Caki2 (cell line): ENCODE measurements around the gene DEFB125. TPM values are rescaled to one million over a fixed set of nuclear protein-coding genes. Genes with fewer than 3 reads are reported as not detected.
"Not testable (repeated sequence)": the region's sequence is repeated elsewhere in the genome, so short reads cannot be mapped to it uniquely, and the experiment has no call there.

Source experiments
- DNase-seq: peaks from one replicate; pipeline ENCODE4 v3.0.0-alpha.2; 2015; ENCODE audit warnings: low read depth
- in situ Hi-C: cut with HindIII; loops from 2 replicates; pipeline ENCODE4 v1.10.0; 2016; ENCODE audit warnings: low sequenced_read_pairs, low pct_unique_long_range_greater_than_20kb, mixed read lengths
- total RNA-seq: library from RNA; depleted of rRNA; stranded (reverse); fragments of >200 nt; shearing (Covaris generic); gene quantifications from 2 replicates; pipeline ENCODE4 v1.2.3, GENCODE V29; 2014; ENCODE audit warnings: low replicate concordance; rRNA removed

The DEFB125 gene, protein sequence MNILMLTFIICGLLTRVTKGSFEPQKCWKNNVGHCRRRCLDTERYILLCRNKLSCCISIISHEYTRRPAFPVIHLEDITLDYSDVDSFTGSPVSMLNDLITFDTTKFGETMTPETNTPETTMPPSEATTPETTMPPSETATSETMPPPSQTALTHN
- not detected in 2 replicates for total RNA-seq

DNA sequence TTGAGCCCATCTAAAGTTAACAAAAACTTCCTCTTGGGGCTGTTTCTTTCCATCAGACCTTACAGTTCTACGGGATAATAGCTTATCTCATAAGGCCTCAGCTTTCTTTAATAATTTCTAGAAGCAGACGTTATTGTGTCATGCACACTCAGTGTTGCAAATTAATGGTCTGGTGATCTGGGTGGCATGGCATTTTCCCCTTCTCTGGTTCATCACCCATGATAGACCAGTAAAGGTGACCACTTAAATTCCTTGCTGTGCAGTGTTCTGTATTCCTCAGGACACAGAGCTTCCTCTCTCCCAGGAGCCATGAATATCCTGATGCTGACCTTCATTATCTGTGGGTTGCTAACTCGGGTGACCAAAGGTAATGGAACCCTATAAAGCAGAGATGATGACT lies at the start of gene DEFB125:
TSS of gene DEFB125 (plus strand) at position 272 of the 400 bp plus-strand sequence. CDS start at position 310, 38 bp downstream.
- in situ Hi-C loops, result no loop called here
- peak; percentile 13 for DNase-seq

DNA sequence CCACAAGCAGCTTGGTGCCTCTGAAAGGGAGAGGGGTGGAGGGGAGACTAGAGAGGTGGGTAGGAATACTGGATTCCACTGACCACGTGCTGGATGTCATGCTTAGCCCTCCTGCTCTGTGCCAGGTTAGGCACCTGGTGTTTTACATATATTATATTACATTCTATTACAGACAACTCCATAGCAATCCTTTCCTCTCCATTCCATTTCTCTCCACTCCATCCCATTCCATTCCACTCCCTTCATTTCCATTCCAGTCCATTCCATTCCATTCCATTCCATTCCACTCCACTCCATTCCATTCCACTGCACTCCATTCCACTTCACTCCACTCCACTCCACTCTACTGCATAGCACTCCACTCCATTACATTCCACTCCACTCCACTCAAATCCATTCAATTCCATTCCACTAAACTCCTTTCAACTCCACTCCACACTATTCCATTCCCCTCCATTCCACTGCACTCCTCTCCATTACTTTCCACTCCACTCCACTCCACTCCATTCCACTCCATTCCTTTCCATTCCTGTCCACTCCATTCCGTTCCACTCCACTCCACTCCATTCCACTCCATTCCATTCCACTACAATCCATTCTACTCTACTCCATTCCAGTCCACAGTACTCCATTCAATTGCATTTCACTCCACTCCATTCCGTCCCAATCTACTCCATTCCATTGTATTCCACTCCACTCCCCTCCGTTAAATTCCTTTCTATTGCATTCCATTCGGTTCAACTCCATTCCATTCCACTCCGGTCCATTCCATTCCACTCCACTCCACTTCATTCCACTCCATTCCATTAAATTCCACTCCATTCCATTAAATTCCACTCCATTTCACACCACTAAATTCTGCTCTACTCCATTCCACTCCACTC lies 27.2 kb upstream of the DEFB125 start:
- DNase-seq, result no peak
- in situ Hi-C loops, result no loop called here

DNA sequence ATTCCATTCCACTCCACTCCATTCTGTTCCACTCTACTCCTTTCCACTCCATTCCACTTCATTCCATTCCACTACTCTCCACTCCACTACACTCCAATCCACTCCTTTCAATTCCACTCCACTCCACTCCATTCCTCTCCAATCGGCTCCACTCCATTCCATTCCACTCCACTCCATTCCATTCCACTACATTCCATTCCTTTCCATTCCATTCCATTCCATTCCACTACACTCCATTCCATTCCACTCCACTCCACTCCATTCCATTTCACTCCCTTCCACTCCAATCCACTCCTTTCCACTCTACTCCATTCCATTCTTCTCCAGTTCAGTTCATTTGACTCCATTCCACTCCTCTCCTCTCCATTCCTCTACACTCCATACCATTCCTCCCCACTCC lies 26.2 kb upstream of the DEFB125 start:
- DNase-seq, result no peak
- in situ Hi-C loops, result no loop called here

DNA sequence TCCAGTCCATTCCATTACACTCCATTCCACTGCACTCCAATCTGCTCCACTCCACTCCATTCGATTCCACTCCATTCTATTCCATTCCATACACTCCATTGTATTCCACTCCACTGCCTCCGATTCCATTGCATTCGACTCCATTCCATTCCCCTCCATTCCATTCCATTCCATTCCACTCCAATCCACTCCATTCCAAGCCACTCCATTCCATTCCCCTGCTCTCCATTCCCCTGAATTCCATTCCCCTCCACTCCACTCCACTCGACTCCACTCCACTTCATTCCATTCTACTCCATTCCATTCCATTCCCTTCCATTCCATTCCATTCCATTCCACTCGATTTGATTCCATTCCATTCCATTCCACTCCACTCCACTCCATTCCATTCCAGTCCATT lies 25.7 kb upstream of the DEFB125 start:
- in situ Hi-C loops, result no loop called here

DNA sequence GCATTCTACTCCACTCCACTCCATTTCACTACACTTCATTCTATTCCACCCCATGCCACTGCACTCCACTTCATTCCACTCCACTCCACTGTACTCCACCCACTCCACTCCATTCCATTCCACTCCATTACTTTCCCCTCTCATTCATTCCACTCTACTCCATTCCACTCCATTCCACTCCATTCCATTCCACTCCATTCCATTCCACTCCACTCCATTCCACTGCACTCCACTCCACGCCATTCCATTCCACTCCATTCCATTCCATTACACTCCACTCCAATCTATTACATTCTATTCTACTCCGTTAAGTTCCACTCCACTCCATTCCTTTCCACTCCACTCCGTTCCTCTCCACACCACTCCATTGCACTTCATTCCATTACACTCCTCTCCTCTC lies 25.0 kb upstream of the DEFB125 start:
- in situ Hi-C loops, result no loop called here
- no peak for DNase-seq

More for the DNA sequence above, 25.7 kb upstream of the DEFB125 start:
- no peak for DNase-seq

DNA sequence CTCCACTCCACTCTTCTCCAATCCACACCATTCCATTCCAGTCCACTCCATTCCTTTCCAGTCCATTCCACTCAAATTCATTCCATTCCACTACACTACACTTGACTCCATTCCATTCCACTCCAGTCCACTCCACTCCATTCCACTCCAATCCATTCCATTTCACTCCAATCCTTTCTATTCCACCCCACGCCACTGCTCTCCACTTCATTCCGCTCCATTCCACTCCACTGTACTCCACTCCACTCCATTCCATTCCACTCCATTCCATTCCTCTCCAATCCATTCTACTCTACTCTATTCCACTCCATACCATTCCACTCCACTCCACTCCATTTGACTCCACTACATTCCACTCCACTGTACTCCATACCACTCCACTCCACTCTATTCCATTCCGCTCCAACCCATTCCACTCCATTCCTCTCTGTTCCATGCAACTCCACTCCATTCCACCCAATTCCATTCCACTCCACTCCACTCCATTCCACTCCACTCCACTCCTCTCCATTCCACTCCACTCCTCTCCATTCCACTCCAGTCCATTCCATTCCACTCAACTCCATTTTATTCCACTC lies 23.4 kb upstream of the DEFB125 start:
- no peak for DNase-seq
- in situ Hi-C loops, result no loop called here

DNA sequence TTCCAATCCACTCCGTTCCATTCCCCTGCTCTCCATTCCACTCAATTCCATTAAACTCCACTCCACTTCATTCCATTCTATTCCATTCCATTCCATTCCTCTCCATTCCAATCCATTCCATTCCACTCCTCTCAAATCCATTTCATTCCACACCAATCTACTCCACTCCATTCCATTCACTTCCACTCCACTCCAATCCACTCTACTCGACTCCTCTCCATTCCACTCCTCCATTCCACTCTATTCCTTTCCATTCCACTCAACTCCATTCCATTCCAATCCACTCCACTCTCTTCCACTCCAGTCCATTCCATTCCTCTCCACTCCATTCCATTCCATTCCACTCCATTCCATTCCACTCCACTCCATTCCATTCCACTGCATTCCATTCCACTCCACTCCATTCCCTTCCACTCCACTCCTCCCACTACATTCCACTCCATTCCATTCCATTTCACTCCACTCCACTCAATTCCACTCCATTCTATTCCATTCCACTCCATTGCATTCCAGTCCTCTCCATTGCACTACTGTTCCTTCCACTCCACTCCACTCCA lies 22.6 kb upstream of the DEFB125 start:
- in situ Hi-C loops, result no loop called here
- no peak for DNase-seq

DNA sequence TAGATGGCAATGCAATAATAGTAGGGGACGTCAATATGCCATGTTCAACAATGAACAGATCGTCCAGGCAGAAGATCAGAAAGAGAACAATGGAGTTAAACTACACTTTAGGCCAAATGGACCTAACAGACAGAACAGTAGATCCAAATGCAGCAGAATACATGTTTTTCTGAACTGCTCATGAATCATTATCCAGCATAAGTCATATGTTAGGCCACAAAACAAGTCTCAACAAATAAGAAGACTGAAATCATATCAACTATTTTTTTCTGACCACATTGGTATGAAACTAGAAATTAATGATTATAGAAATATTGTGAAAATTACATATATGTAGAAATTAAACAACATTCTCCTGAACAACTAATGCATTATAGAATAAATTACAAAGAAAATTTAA lies 10.2 kb upstream of the DEFB125 start:
- in situ Hi-C loops, result no loop called here
- DNase-seq, result no peak

DNA sequence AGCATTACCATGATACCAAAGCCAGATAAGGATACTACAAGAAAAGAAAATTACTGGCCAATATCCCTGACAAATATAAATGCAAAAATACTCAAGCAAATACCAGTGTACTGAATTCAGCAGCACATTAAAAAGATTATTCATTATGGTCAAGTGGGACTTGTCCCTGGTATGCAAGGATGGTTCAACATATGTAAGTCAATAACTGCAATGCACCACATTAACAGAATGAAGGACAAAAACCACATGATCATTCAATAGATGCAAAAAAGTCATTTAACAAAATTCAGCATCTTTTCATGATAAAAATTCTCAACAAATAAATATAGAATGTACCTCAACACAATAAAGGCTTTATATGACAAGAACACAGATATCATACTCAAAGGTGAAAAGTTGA lies 9.1 kb upstream of the DEFB125 start:
- DNase-seq, result no peak
- in situ Hi-C loops, result no loop called here

DNA sequence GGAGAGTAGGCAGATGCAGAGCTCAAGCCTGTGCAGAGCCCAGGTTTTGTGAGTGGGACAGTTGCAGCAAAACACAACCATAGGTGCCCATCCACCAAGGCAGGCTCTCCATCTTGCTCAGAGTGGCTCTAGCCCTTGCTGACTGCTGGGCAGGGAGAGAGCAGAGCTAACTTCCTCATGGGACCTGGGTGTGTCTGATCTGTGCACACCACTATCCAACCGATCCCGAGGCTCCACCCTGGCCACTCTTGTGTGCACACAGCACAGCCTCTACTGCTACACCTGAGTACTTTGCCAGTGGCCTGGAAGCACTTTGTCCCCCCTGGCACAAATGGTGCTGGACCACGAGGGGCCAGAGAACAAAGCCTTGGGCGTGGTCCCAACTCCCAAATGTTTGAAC lies 7.9 kb upstream of the DEFB125 start:
- no peak for DNase-seq
- in situ Hi-C loops, result no loop called here

DNA sequence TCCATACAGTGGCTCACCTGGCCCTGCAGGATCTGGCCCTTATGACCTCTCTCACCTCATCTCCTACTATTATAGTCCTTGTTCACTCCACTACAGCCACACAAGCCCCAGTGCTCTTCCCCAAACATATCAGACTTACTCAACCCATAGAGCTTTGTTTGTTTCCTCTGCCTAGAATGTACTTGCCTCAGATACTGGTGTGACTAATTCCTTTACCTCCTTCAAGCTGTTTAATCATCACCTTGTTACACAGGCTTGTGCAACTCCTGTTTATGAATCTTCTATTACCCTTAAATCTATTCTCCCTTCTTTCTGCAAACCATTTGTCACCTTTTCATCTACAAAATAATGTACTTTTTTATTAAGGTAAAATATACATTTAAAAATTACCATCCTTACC lies 3.2 kb downstream of the DEFB125 start:
- in situ Hi-C loops, result no loop called here
- DNase-seq, result peak; percentile 35

DNA sequence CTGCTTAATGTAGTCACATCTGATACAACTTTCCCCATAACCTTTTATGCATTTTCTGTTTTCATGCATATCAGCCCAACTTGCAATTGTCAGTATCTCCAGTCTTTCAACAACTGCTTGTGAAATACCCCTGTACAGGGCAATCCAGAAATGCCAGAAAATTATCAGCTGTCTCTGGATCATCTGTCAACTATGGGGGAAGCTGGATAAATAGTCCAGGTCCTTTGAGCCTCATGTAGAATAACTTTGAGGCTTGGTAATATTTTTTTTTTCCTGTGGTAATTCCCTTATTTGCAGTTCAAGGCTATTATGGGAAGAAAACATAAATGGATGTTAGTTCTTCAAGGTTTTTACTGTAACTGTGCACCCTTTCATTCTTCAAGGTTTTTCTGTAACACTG lies 6.2 kb downstream of the DEFB125 start:
- no peak for DNase-seq
- in situ Hi-C loops, result no loop called here

DNA sequence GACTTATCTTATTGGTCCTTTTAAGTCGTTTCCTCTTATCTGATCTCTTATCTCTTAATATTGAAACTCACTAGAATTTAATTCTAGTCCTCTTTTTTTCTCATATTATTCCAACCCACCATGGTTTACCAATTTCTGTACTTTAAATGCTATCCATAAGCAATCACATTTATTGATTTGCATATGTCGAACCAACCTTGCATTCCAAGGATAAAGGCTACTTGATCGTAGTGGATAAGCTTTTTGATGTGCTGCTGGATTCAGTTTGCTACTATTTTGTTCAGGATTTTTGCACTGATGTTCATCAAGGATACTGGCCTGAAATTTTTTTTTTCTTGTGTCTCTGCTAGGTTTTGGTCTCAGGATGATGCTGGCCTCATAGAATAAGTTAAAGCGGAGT lies 7.7 kb downstream of the DEFB125 start:
- in situ Hi-C loops, result no loop called here
- no peak for DNase-seq

DNA sequence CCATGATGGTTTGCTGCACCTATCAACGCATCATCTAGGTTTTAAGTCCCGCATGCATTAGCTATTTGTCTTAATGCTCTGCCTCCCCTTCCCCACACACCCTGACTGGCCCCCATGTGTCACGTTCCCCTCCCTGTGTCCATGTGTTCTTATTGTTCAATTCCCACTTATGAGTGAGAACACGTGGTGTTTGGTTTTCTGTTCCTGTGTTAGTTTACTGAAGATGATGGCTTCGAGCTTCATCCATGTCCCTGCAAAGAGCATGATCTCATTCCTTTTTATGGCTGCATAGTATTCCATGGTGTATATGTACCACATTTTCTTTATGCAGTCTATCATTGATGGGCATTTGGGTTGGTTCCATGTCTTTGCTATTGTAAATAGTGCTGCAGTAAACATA lies 10.2 kb downstream of the DEFB125 start:
- DNase-seq, in situ Hi-C loops: not testable (repeated sequence)

DNA sequence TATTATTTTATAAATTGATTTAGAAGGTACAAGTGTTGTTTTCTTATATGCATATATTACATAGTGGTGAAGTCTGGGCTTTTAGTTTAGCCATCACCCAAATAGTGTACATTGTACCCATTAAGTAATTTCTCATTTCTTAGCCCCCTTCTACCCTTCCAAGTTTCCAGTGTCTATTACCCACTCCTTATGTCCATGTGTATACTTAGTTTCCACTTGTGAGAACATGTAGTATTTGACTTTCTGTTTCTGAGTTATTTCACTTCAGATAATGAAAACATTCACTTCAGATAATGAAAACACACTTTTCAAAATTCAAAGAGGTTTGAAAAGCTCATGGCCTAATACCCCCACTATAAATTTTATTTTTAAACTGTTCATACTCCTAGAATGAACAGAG lies 14.5 kb downstream of the DEFB125 start:
- in situ Hi-C loops, result no loop called here
- no peak for DNase-seq

DNA sequence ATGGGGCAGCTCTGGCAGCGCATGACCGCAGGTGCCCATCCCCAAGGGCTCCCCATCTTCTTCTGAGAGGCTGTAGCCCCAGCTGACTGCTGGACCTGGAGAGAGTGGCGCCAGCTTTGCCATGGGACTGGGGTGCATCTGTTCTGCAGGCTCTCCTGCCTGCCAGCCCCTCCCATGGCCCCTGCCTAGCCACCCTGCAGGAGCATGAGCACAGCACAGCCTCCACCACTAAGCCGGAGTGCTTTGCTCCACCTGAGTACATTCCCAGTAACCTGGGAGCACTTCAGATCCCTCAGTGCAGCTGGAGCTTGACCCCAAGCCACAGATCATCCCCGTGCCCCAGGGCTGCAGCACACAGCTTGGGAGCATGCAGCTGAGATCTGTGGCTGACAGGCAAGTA lies 16.0 kb downstream of the DEFB125 start:
- no peak for DNase-seq
- in situ Hi-C loops, result no loop called here

DNA sequence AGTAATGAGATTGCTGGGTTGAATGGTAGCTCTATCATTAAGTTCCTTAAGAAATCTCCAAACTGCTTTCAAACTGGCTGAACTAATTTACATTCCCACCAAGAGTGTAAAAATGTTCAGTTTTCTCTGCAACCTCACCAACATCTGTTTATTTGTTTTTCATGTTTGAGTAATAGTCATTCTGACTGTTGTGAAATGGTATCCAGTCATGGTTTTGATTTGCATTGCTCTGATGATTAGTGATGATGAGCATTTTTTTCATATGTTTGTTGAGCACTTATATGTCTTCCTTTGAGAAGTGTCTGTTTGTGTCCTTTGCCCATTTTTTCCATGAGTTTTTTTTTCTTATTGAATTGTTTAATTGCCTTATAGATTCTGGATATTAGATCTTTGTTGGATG lies 24.9 kb downstream of the DEFB125 start:
- no peak for DNase-seq
- in situ Hi-C loops, result no loop called here

DNA sequence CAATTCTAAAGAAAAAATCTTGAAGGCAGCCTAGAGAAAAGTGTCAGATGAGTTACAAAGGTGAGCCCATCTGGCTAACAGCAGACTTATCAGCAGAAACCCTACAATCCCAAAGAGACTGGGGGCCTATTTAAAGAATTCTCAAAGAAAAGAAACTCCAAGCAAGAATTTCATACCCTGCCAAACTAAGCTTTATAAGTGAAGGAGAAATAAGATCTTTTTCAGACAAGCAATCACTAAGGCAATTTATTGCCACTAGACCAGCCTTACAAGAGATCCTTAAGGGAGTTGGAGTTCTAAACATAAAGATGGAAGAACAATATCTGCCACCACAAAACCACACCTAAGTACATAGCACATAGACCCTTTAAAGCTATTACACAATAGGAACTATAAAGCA lies 30.0 kb downstream of the DEFB125 start:
- in situ Hi-C loops, result no loop called here
- no peak for DNase-seq

DNA sequence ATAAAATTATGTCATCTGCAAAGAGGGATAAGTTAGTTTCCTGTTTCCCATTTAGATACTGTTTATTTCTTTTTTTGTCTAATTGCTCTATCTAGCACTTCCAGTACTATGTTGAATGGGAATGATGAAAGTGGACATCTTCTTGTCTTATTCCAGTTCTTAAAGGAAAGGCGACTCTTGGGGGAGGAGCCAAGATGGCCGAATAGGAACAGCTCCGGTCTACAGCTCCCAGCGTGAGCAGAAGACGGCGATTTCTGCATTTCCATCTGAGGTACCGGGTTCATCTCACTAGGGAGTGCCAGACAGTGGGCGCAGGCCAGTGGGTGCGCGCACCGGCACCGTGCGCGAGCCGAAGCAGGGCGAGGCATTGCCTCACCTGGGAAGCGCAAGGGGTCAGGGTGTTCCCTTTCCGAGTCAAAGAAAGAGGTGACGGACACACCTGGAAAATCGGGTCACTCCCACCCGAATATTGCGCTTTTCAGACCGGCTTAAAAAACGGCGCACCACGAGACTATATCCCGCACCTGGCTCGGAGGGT lies 42.4 kb downstream of the DEFB125 start:
- in situ Hi-C loops, DNase-seq: not testable (repeated sequence)
